Muscle layer of colon (tissue), 2 donors: Measurements from ENCODE around the gene SCCPDH.
"Not testable (repeated sequence)": the region's sequence is repeated elsewhere in the genome, so short reads cannot be mapped to it uniquely, and the experiment has no call there.

ENCODE experiments used
- H3K27ac ChIP-seq: one replicate; pipeline ENCODE4 v1.7.0; 2013; ENCODE audit warnings: low read depth, mild to moderate bottlenecking, low read length, moderate library complexity
- H3K27me3 ChIP-seq, 2 donors: one replicate each; pipeline ENCODE4 v1.7.0; 2013; ENCODE audit warnings: low read length in 2 of 2, mild to moderate bottlenecking in 2 of 2; ENCODE audit not compliant: insufficient read depth in 2 of 2, control insufficient read depth in 1 of 2
- H3K36me3 ChIP-seq: one replicate; pipeline ENCODE4 v1.7.0; 2013; ENCODE audit warnings: mild to moderate bottlenecking, low read length; ENCODE audit not compliant: insufficient read depth
- H3K4me1 ChIP-seq: one replicate; pipeline ENCODE4 v1.7.0; 2013; ENCODE audit warnings: mild to moderate bottlenecking, low read length; ENCODE audit not compliant: insufficient read depth
- H3K4me3 ChIP-seq, 2 donors: one replicate each; pipeline ENCODE4 v1.7.0; 2013; ENCODE audit warnings: low read length in 2 of 2, low read depth in 1 of 2, mild to moderate bottlenecking in 1 of 2, moderate library complexity in 1 of 2
- H3K9ac ChIP-seq: one replicate; pipeline ENCODE4 v1.7.0; 2013; ENCODE audit warnings: low read length
- H3K9me3 ChIP-seq: one replicate; pipeline ENCODE4 v1.7.0; 2013; ENCODE audit warnings: mild to moderate bottlenecking, low read length
- donor health status: abdominal sarcoma.
- donor health status: Adenocarcinoma of cecum.

Gene SCCPDH

GRCh38 chr1:246813325-246813724 lies 89.1 kb downstream of the SCCPDH start:
- H3K9ac ChIP-seq, H3K27ac ChIP-seq, H3K27me3 ChIP-seq, H3K4me1 ChIP-seq, H3K9me3 ChIP-seq, H3K4me3 ChIP-seq, H3K36me3 ChIP-seq: not testable (repeated sequence)

- Histone ChIP-seq H3K9ac (no peak overlapping the region), H3K27ac (no peak overlapping the region), H3K27me3 (no peaks in the 10 kb centered on the region), H3K4me1 (no peaks in the 10 kb centered on the region), H3K4me3 (no peak overlapping the region), H3K9me3 (no peaks in the 10 kb centered on the region), H3K36me3 (no peaks in the 10 kb centered on the region)
Observed at GRCh38 chr1:246814890-246815289, 90.7 kb downstream of the SCCPDH start.

- no peak overlapping the region for H3K27ac ChIP-seq
- H3K4me1 ChIP-seq = no peaks in the 10 kb centered on the region
- no peaks in the 10 kb centered on the region for H3K9me3 ChIP-seq
- H3K27me3 ChIP-seq = no peaks in the 10 kb centered on the region
- no peak overlapping the region for H3K4me3 ChIP-seq
- no peaks in the 10 kb centered on the region for H3K36me3 ChIP-seq
- no peak overlapping the region for H3K9ac ChIP-seq
Observed at GRCh38 chr1:246815693-246816270, 91.6 kb downstream of the SCCPDH start.
